HG02973 (cell line): Measurements from ENCODE around the gene EXOC7.
"Not testable (repeated sequence)": the region's sequence is repeated elsewhere in the genome, so short reads cannot be mapped to it uniquely, and the experiment has no call there.

Source experiments
- ATAC-seq: cut with Tn5 transposase; IDR thresholded peaks from one replicate; pipeline ENCODE4 v1.9.1; 2021; ENCODE audit warnings: moderate library complexity; ENCODE audit not compliant: unreplicated experiment

Gene EXOC7

DNA sequence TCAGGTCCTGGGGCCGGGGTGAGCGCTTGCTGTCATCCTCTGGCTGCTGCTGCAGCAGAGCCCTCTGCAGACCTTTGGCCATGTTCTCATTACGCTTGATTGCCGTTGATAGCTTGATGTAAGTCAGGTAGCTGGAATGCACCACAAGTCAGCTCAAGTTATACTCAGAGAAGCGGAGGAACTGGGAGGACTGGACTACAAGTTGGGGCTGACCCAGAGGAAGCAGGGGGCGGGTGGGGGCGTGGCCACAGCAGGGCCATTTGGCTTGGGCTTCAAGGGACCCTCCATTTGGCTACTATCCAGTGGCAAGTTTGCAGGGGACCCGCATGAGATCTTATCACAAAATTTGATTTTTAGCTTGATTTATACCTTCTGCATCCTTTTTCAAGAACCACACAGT, 57.5 kb downstream of the EXOC7 start:
- ATAC-seq, result no peak

DNA sequence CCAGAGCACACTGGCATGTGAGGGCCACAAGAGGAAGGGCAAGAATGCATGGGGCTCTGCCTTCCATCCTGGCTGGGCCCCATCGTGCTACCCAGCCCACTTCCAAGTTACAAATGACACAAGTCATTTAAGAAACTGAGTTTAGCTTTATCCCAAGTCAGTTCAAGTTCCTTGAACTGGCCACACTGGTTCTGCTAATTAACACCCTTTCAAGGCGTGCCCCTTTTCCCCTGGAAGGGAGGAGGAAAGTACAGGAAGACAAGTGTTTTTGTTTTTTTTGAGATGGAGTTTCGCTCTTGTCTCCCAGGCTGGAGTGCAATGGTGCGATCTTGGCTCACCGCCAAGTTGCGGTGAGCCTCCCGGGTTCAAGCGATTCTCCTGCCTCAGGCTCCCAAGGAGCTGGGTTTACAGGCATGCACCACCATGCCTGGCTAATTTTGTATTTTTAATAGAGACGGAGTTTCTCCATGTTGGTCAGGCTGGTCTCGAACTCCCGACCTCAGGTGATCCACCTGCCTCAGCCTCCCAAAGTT, 59.0 kb downstream of the EXOC7 start:
- not testable (repeated sequence) for ATAC-seq

- ATAC-seq, result not testable (repeated sequence)
These were observed 60.7 kb downstream of the EXOC7 start for GRCh38 chr17:76042868-76043267.

DNA sequence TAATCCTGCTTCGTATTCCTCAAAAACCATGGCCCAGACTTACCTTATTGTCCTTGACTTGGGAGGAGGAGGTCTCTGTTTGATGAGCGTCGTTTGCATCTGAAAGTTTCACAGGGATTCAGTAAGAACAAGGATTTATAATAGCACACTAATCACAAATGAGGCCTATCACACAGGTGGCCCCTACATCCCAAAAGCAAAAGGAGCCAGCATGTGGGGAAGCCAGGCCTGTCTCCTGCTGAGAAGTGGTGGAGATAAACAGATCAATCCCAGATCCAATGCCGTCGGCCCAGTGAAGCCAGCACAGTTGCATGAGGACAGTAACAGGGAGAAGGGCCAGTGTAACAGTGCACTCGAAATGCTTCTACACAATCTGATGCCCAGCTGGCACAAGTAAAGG, 63.2 kb downstream of the EXOC7 start:
- ATAC-seq, result no peak

GRCh38 chr17:76039121-76039520, 64.5 kb downstream of the EXOC7 start:
- ATAC-seq, result no peak

- no peak for ATAC-seq
These were observed 65.5 kb downstream of the EXOC7 start for GRCh38 chr17:76038050-76038449.

GRCh38 chr17:76036497-76037261, 66.9 kb downstream of the EXOC7 start:
- no peak for ATAC-seq

DNA sequence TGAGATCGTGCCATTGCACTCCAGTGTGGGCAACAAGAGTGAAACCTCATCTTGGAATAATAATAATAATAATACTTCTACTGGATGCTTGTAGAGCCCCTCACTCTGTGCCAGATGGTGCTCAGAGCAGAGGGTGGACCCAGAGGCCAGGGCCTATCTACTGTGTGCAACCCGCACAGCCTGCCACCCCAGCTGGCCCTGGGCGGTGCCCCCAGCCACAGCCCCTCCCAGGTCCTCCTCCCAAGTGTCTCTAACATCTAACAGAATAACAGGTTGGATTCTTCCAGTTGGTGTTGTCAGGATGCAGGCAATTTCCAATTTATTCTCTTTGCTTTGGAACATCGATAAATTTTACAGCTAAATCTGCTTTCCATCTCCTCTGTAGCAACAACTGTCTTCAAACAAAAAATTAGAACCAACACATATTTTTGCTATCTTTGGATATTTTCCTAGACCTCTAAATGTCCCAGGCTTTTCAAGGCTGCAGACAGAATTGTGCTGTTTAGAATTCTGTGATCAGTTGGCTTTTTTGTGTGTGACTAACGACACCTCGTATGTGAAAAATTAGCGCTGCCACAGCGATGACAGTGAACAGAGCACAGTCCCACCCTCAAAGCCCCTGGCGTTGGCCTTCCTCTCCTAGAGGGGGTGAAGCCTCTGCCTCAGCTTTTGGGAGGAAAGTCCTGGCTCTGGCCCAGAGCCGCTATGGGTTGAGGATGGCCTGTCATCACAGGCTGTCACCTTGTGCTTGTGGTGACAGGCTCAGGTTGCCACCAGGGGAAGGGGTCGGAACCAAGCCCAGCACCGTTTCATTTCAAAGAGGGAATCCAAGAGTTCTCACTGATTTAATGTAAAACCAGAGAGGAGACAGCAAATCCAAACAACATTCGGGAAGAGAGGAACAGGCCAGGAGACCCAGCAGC, 68.9 kb downstream of the EXOC7 start:
- no peak for ATAC-seq

- no peak for ATAC-seq
These were observed 70.4 kb downstream of the EXOC7 start for GRCh38 chr17:76033139-76033538.

GRCh38 chr17:76032780-76033108, 70.8 kb downstream of the EXOC7 start:
- no peak for ATAC-seq

- no peak for ATAC-seq
These were observed 71.4 kb downstream of the EXOC7 start for GRCh38 chr17:76032073-76032779.
